NCI-H345 treated with DMSO at 0.1 percent for 48 hours (cell line): ENCODE results near the gene RAB30.
A peak's percentile ranks its signal among the peaks of the same experiment; 100 is the strongest.
"Not testable (repeated sequence)": the region's sequence is repeated elsewhere in the genome, so short reads cannot be mapped to it uniquely, and the experiment has no call there.

Experiments used
- DNase-seq: peaks from one replicate; lab custom pipeline; 2025; ENCODE audit not compliant: unreplicated experiment; lab: John Stamatoyannopoulos, UW

Gene RAB30

GRCh38 chr11:83011333-83012167 lies 60.1 kb downstream of the RAB30 start:
- no peak for DNase-seq

- DNase-seq, result no peak
These were observed 61.7 kb downstream of the RAB30 start for GRCh38 chr11:83009999-83010398.

GRCh38 chr11:83009136-83009535 lies 62.6 kb downstream of the RAB30 start:
- DNase-seq, result not testable (repeated sequence)

GRCh38 chr11:83008581-83008923 lies 63.1 kb downstream of the RAB30 start:
- DNase-seq, result no peak

GRCh38 chr11:83007909-83008580 lies 63.7 kb downstream of the RAB30 start:
- no peak for DNase-seq

- no peak for DNase-seq
These were observed 64.2 kb downstream of the RAB30 start for GRCh38 chr11:83007477-83007876.

GRCh38 chr11:83006877-83007330 lies 64.8 kb downstream of the RAB30 start:
- DNase-seq, result no peak

GRCh38 chr11:83004746-83005556 lies 66.7 kb downstream of the RAB30 start:
- DNase-seq, result no peak

- no peak for DNase-seq
These were observed 69.2 kb downstream of the RAB30 start for GRCh38 chr11:83002522-83002921.

GRCh38 chr11:83002053-83002452 lies 69.6 kb downstream of the RAB30 start:
- no peak for DNase-seq

GRCh38 chr11:83000381-83000780 lies 71.3 kb downstream of the RAB30 start:
- DNase-seq, result no peak

GRCh38 chr11:82999232-82999631 lies 72.5 kb downstream of the RAB30 start:
- DNase-seq, result no peak

GRCh38 chr11:82998697-82999096 lies 73.0 kb downstream of the RAB30 start:
- no peak for DNase-seq

- DNase-seq, result no peak
These were observed 74.6 kb downstream of the RAB30 start for GRCh38 chr11:82996966-82997606.

GRCh38 chr11:82995754-82996398 lies 75.8 kb downstream of the RAB30 start:
- DNase-seq, result no peak

GRCh38 chr11:82995235-82995634 lies 76.5 kb downstream of the RAB30 start:
- no peak for DNase-seq

- DNase-seq, result no peak
These were observed 77.0 kb downstream of the RAB30 start for GRCh38 chr11:82994604-82995230.

- DNase-seq, result no peak
These were observed 79.5 kb downstream of the RAB30 start for GRCh38 chr11:82992223-82992622.

GRCh38 chr11:82989628-82990404 lies 81.9 kb downstream of the RAB30 start:
- DNase-seq, result peak; percentile 92
